ENCODE results near the gene RAD51AP2. TPM values are rescaled to one million over a fixed set of nuclear protein-coding genes. Genes with fewer than 3 reads are reported as not detected.

Gene RAD51AP2
- total and polyA plus RNA-seq, 2 donors (not counting 1 experiment from before 2014, with no cell fraction given), result 0.02 to 0.17 TPM

- Histone ChIP-seq H3K9me3 (ENCODE audit: control insufficient read depth, insufficient read depth, low read depth, low read length) (no peaks in the 10 kb centered on the region), H4K20me1 (ENCODE audit: control insufficient read depth, extremely low read depth, insufficient read depth, low read length) (no peaks in the 10 kb centered on the region), H3K4me2 (ENCODE audit: extremely low read depth, insufficient read depth, low read length) (no peak overlapping the region), H3K9ac (ENCODE audit: insufficient read depth, low read length) (no peak overlapping the region), H3K79me2 (ENCODE audit: control insufficient read depth, insufficient read depth, low read length) (no peaks in the 10 kb centered on the region), H3K4me3 (replicated peaks in 1 of 4; ENCODE audit: control extremely low read depth in 1 of 4, insufficient read depth in 1 of 4, low read depth in 3 of 4, low read length in 4 of 4) (no peak overlapping the region), H3K36me3 (ENCODE audit: control insufficient read depth, insufficient read depth, low read length) (no peaks in the 10 kb centered on the region), H2AFZ (ENCODE audit: low read length) (no peak overlapping the region), H3K4me1 (ENCODE audit: control insufficient read depth, extremely low read depth, insufficient read depth, low read length) (no peaks in the 10 kb centered on the region), H3K27me3 (ENCODE audit: control insufficient read depth, insufficient read depth, low read length) (no peaks in the 10 kb centered on the region), H3K27ac (ENCODE audit: insufficient read depth, low read length) (no peak overlapping the region)
- TF ChIP-seq EZH2 (IDR thresholded peaks at IDR 0.05; ENCODE audit: low read length, missing control alignments) (no peak), CTCF (conservative IDR thresholded peaks at IDR 0.05 in 1 of 2, IDR thresholded peaks at IDR 0.05 in 1 of 2; ENCODE audit: low read depth in 1 of 2, low read length in 2 of 2) (no peak)
- DNase-seq (ENCODE audit: low read depth in 2 of 2), result no peak
Measured at GRCh38 chr2:17483496-17483895, 34.7 kb downstream of the RAD51AP2 start.

- Histone ChIP-seq H2AFZ (ENCODE audit: low read length) (no peak overlapping the region), H4K20me1 (ENCODE audit: control insufficient read depth, extremely low read depth, insufficient read depth, low read length) (no peaks in the 10 kb centered on the region), H3K9ac (ENCODE audit: insufficient read depth, low read length) (no peak overlapping the region), H3K4me1 (ENCODE audit: control insufficient read depth, extremely low read depth, insufficient read depth, low read length) (no peaks in the 10 kb centered on the region), H3K9me3 (ENCODE audit: control insufficient read depth, insufficient read depth, low read depth, low read length) (no peaks in the 10 kb centered on the region), H3K36me3 (ENCODE audit: control insufficient read depth, insufficient read depth, low read length) (no peaks in the 10 kb centered on the region), H3K27me3 (ENCODE audit: control insufficient read depth, insufficient read depth, low read length) (no peaks in the 10 kb centered on the region), H3K27ac (ENCODE audit: insufficient read depth, low read length) (no peak overlapping the region), H3K4me3 (replicated peaks in 1 of 4; ENCODE audit: control extremely low read depth in 1 of 4, insufficient read depth in 1 of 4, low read depth in 3 of 4, low read length in 4 of 4) (no peak overlapping the region), H3K4me2 (ENCODE audit: extremely low read depth, insufficient read depth, low read length) (no peak overlapping the region), H3K79me2 (ENCODE audit: control insufficient read depth, insufficient read depth, low read length) (no peaks in the 10 kb centered on the region)
- no peak for TF ChIP-seq EZH2 (IDR thresholded peaks at IDR 0.05; ENCODE audit: low read length, missing control alignments)
- peak; percentile 48 to 67 for DNase-seq (ENCODE audit: low read depth in 2 of 2)
Measured at GRCh38 chr2:17482651-17483050, 35.6 kb downstream of the RAD51AP2 start.

- H3K9me3 ChIP-seq (ENCODE audit: control insufficient read depth, insufficient read depth, low read depth, low read length), result no peaks in the 10 kb centered on the region
- no peaks in the 10 kb centered on the region for H3K79me2 ChIP-seq (ENCODE audit: control insufficient read depth, insufficient read depth, low read length)
- H4K20me1 ChIP-seq (ENCODE audit: control insufficient read depth, extremely low read depth, insufficient read depth, low read length), result no peaks in the 10 kb centered on the region
- no peaks in the 10 kb centered on the region for H3K27me3 ChIP-seq (ENCODE audit: control insufficient read depth, insufficient read depth, low read length)
- H3K4me1 ChIP-seq (ENCODE audit: control insufficient read depth, extremely low read depth, insufficient read depth, low read length), result no peaks in the 10 kb centered on the region
- H2AFZ ChIP-seq (ENCODE audit: low read length), result no peak overlapping the region
- H3K4me3 ChIP-seq (replicated peaks in 1 of 4; ENCODE audit: control extremely low read depth in 1 of 4, insufficient read depth in 1 of 4, low read depth in 3 of 4, low read length in 4 of 4), result no peak overlapping the region
- DNase-seq (ENCODE audit: low read depth in 2 of 2), result peak; percentile 73 to 84
- TF ChIP-seq CTCF (conservative IDR thresholded peaks at IDR 0.05 in 1 of 2, IDR thresholded peaks at IDR 0.05 in 1 of 2; ENCODE audit: low read depth in 1 of 2, low read length in 2 of 2) (no peak), EZH2 (IDR thresholded peaks at IDR 0.05; ENCODE audit: low read length, missing control alignments) (no peak)
- no peak overlapping the region for H3K4me2 ChIP-seq (ENCODE audit: extremely low read depth, insufficient read depth, low read length)
- no peak overlapping the region for H3K9ac ChIP-seq (ENCODE audit: insufficient read depth, low read length)
- no peaks in the 10 kb centered on the region for H3K36me3 ChIP-seq (ENCODE audit: control insufficient read depth, insufficient read depth, low read length)
- H3K27ac ChIP-seq (ENCODE audit: insufficient read depth, low read length), result no peak overlapping the region
Measured at GRCh38 chr2:17479875-17480274, 38.4 kb downstream of the RAD51AP2 start.
